Smooth muscle cell (in vitro differentiated cells): Measurements from ENCODE around the gene MMP17. TPM values are rescaled to one million over a fixed set of nuclear protein-coding genes. Genes with fewer than 3 reads are reported as not detected.

Experiments
- DNase-seq: peaks from one replicate; lab custom pipeline; 2025; ENCODE audit not compliant: unreplicated experiment; lab: John Stamatoyannopoulos, UW
- H2AFZ ChIP-seq: fragments of 200-600 bp; sonication (generic); 2 replicates; pipeline ENCODE4 v1.6.0; 2016; ENCODE audit warnings: antibody characterized with exemption, low read depth, mild to moderate bottlenecking
- H3F3A ChIP-seq: fragments of 200-600 bp; sonication (generic); 2 replicates; pipeline ENCODE4 v1.6.0; 2017; ENCODE audit warnings: antibody characterized with exemption, low read depth
- H3K27ac ChIP-seq: fragments of 200-600 bp; sonication (generic); 2 replicates; pipeline ENCODE4 v1.5.1; 2016; ENCODE audit warnings: low read depth, mild to moderate bottlenecking
- H3K27me3 ChIP-seq: fragments of 200-600 bp; sonication (generic); 2 replicates; pipeline ENCODE4 v1.6.1; 2016; ENCODE audit warnings: low read depth, mild to moderate bottlenecking
- H3K36me3 ChIP-seq: fragments of 200-600 bp; sonication (generic); 2 replicates; pipeline ENCODE4 v1.5.1; 2016; ENCODE audit warnings: low read depth
- H3K4me1 ChIP-seq: fragments of 200-600 bp; sonication (generic); 2 replicates; pipeline ENCODE4 v1.5.1; 2016; ENCODE audit warnings: low read depth
- H3K4me2 ChIP-seq: fragments of 200-600 bp; sonication (generic); 2 replicates; pipeline ENCODE4 v1.6.0; 2016; ENCODE audit warnings: mild to moderate bottlenecking
- H3K4me3 ChIP-seq: fragments of 200-600 bp; sonication (generic); 2 replicates; pipeline ENCODE4 v1.5.1; 2016; ENCODE audit warnings: mild to moderate bottlenecking
- H3K79me2 ChIP-seq: fragments of 200-600 bp; sonication (generic); 2 replicates; pipeline ENCODE4 v1.6.0; 2016; ENCODE audit warnings: low read depth, mild to moderate bottlenecking
- H3K9ac ChIP-seq: fragments of 200-600 bp; sonication (generic); 2 replicates; pipeline ENCODE4 v1.6.0; 2016; ENCODE audit warnings: low read depth
- H3K9me3 ChIP-seq: fragments of 200-600 bp; sonication (generic); replicated peaks from 2 replicates; pipeline ENCODE4 v1.5.1; 2016; ENCODE audit warnings: low read depth
- H4K20me1 ChIP-seq: fragments of 200-600 bp; sonication (generic); 2 replicates; pipeline ENCODE4 v1.6.0; 2016; ENCODE audit warnings: low read depth
- WGBS: methylation state at CpG from one replicate; pipeline ENCODE4 v1.1.7; 2016; ENCODE audit warnings: low lambda C conversion rate; 5-methylcytosine and 5-hydroxymethylcytosine counted together
- polyA plus RNA-seq: library from polyadenylated mRNA; unstranded; fragments of >200 nt; fragmentation: Nextera tagmentation; extraction: Ambion mirVana; gene quantifications from 2 replicates; pipeline ENCODE4 v1.2.1, GENCODE V29; 2016
- total RNA-seq: library from RNA; depleted of rRNA; stranded (reverse); fragments of >200 nt; gene quantifications from 2 replicates; pipeline ENCODE4 v1.2.3, GENCODE V29; 2014
- TF ChIP-seq, protein P1 (sequence below): fragments of 200-600 bp; sonication (generic); IDR thresholded peaks from 2 replicates; pipeline ENCODE4 v1.5.1; 2017; ENCODE audit warnings: borderline replicate concordance, mild to moderate bottlenecking, antibody characterized with exemption; ENCODE audit not compliant: insufficient read depth, poor library complexity, severe bottlenecking

MMP17 gene
- total and polyA plus RNA-seq, 2 experiments from 2014 or later: 1.3 to 1.6 TPM

DNA sequence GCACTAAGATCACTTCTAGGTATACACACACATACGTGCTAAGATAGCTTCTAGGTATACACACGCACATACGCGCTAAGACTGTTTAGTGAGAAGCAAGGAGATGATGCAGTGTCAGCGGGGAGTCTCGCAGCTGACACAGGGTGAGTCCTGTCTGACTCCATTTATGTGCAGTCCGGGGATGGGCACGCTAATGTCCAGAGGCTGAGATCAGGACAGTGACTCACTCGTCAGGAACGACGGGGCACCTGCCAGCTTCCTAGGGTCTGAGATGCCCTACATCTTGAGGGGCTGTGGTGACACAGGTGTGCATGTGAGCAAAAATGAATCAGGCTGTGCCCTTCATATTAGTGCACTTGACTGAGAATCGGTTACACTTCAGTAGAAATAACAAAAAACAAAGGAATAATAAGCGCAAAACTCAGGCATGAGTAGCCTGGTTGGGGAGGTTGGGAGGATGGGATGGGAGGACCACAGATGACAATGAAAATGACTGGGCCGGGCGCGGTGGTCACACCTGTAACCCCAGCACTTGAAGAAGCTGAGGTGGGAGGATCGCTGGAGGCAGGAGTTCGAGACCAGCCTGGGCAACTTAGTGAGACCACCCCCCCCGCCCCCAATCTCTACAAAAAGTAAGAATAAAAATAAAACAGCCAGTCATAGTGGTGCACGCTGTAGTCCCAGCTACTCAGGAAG lies 37.1 kb downstream of the MMP17 start:
- no peak overlapping the region for H3K9ac ChIP-seq
- H2AFZ ChIP-seq: no peak overlapping the region
- H3F3A ChIP-seq: peaks cover 6% of the 10 kb centered on the region
- H3K4me1 ChIP-seq: peaks cover 13% of the 10 kb centered on the region
- no peaks in the 10 kb centered on the region for H3K9me3 ChIP-seq
- no peak overlapping the region for H3K4me3 ChIP-seq
- H4K20me1 ChIP-seq: no peaks in the 10 kb centered on the region
- no peaks in the 10 kb centered on the region for H3K36me3 ChIP-seq
- DNase-seq: no peak
- WGBS: 85% methylated on average over 20 of the region's 20 CpGs
- TF ChIP-seq, protein P1, sequence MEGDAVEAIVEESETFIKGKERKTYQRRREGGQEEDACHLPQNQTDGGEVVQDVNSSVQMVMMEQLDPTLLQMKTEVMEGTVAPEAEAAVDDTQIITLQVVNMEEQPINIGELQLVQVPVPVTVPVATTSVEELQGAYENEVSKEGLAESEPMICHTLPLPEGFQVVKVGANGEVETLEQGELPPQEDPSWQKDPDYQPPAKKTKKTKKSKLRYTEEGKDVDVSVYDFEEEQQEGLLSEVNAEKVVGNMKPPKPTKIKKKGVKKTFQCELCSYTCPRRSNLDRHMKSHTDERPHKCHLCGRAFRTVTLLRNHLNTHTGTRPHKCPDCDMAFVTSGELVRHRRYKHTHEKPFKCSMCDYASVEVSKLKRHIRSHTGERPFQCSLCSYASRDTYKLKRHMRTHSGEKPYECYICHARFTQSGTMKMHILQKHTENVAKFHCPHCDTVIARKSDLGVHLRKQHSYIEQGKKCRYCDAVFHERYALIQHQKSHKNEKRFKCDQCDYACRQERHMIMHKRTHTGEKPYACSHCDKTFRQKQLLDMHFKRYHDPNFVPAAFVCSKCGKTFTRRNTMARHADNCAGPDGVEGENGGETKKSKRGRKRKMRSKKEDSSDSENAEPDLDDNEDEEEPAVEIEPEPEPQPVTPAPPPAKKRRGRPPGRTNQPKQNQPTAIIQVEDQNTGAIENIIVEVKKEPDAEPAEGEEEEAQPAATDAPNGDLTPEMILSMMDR: no peak
- H3K27ac ChIP-seq: peak overlapping the region; percentile 55
- H3K79me2 ChIP-seq: no peaks in the 10 kb centered on the region
- no peaks in the 10 kb centered on the region for H3K27me3 ChIP-seq
- H3K4me2 ChIP-seq: no peak overlapping the region

DNA sequence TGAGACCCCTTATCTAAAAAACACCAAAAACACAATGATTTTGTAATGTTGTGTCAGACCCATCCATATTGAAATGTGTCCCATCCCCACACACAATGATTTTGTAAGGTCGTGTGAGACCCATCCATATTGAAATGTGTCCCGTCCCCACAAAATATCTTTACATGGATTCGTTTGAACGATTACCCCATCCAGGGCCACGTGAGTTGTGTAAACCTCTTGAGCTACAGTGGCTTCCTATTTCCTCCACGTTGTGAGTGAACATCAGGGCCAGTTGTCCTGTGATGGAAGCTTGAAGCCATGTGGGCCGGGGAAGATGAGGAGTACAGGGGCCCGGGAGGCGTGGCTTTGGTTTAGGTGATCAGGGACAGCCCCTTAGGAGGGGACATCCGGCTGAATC lies 39.3 kb downstream of the MMP17 start:
- H3K4me1 ChIP-seq: peaks cover 8% of the 10 kb centered on the region
- H3K36me3 ChIP-seq: no peaks in the 10 kb centered on the region
- no peaks in the 10 kb centered on the region for H3K79me2 ChIP-seq
- WGBS: 91% methylated on average over 10 of the region's 10 CpGs
- H3K4me2 ChIP-seq: no peak overlapping the region
- no peak overlapping the region for H3K4me3 ChIP-seq
- DNase-seq: no peak
- no peaks in the 10 kb centered on the region for H3K27me3 ChIP-seq
- H3F3A ChIP-seq: peaks cover under 1% of the 10 kb centered on the region
- H3K9ac ChIP-seq: no peak overlapping the region
- no peak overlapping the region for H3K27ac ChIP-seq
- TF ChIP-seq, protein P1: no peak
- H2AFZ ChIP-seq: no peak overlapping the region
- H3K9me3 ChIP-seq: no peaks in the 10 kb centered on the region
- no peaks in the 10 kb centered on the region for H4K20me1 ChIP-seq

DNA sequence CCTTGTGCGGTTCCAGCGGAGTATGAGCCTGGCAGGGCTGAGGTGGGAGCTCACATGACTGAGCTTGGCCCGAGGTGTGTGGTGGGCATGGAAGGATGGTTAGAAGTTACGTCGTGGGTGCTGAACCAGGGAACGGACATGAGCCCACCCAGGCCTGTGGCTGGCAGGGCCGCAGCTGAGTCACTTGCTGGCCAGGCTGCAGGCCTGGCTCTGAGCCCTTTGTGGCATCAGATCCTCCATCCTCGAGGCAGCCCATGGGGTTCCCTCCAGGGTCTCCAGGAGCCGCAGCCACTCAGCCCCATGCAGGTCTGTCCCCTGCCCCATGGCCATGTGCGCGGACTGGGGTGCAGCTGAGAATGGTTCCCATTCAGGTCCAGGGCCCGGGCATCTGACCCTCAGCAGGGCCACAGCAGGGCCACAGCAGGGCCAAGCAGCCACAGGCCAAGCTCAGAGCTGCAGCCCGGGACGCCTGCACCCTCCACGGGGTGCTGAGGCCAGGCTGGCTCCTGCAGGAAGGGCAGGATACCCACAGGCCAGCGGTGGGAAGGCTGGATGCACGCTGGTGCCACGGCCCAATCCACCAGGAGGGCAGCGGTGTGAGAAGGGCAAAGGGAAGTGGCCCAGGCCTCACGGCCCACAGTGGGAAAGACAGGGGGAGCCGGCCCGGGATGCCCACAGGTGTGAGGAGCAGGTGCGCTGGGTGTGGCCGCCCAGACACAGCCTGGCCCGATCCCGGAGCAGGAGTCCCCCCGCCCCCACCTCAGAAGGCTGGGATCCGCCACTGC lies 39.9 kb downstream of the MMP17 start:
- H2AFZ ChIP-seq: no peak overlapping the region
- DNase-seq: no peak
- H3F3A ChIP-seq: no peaks in the 10 kb centered on the region
- H3K27ac ChIP-seq: no peak overlapping the region
- no peaks in the 10 kb centered on the region for H3K27me3 ChIP-seq
- no peak overlapping the region for H3K9ac ChIP-seq
- 95% methylated on average over 21 of the region's 28 CpGs for WGBS
- H3K4me3 ChIP-seq: no peak overlapping the region
- no peaks in the 10 kb centered on the region for H4K20me1 ChIP-seq
- TF ChIP-seq, protein P1: no peak
- H3K79me2 ChIP-seq: no peaks in the 10 kb centered on the region
- no peaks in the 10 kb centered on the region for H3K9me3 ChIP-seq
- no peaks in the 10 kb centered on the region for H3K36me3 ChIP-seq
- peaks cover 3% of the 10 kb centered on the region for H3K4me1 ChIP-seq
- no peak overlapping the region for H3K4me2 ChIP-seq
